HCT116 (cell line): Measurements from ENCODE around the gene AIM2. TPM values are rescaled to one million over a fixed set of nuclear protein-coding genes. Genes with fewer than 3 reads are reported as not detected.

ENCODE experiments used
- ATAC-seq: fragments of 200-7000 bp; cut with Tn5 transposase; 2 replicates; pipeline ENCODE4 v1.9.1; 2020; ENCODE audit warnings: mild to moderate bottlenecking, moderate library complexity
- BruUV-seq: library from RNA; stranded (reverse); fragments of 400-500 nt; replicated peaks from 2 replicates; lab custom pipeline; 2021; lab: Mats Ljungman, UMichigan
- CTCF ChIA-PET: fragments of 300-600 bp; sonication (Branson Sonifier 250); formaldehyde crosslinking; loops from one replicate; lab custom pipeline; 2021; ENCODE audit warnings: antibody characterized with exemption; lab: Charles Lee
- POLR2A ChIA-PET: fragments of 300-600, 350-600 bp; sonication (Branson Sonifier 250); formaldehyde crosslinking; loops from one replicate; lab custom pipeline; 2021; ENCODE audit warnings: antibody characterized with exemption; lab: Charles Lee
- RAD21 ChIA-PET, 2 experiments: fragments of 300-600 bp; sonication (Branson Sonifier 250); formaldehyde crosslinking; loops; one replicate each; lab custom pipeline; 2023; ENCODE audit warnings: low total read pairs in 2 of 2; ENCODE audit not compliant: uncharacterized antibody in 2 of 2, unreplicated experiment in 2 of 2, low non-redundant PET in 1 of 2; lab: Charles Lee
- DNase-seq: peaks from one replicate; pipeline ENCODE4 v3.0.0-alpha.2; 2010; ENCODE audit warnings: low read depth, low spot score
- H2AFZ ChIP-seq: fragments of 200-600 bp; shearing (Covaris generic), sonication (generic); 2 replicates; pipeline ENCODE4 v1.6.1; 2017; ENCODE audit warnings: low read depth, mixed run types, mixed read lengths, antibody characterized with exemption, low read length; ENCODE audit not compliant: poor library complexity, severe bottlenecking
- H3K27ac ChIP-seq: 2 replicates; pipeline ENCODE4 v1.5.1; 2012; ENCODE audit warnings: low read depth, low read length
- H3K27me3 ChIP-seq: fragments of 200-600 bp; sonication (generic); 2 replicates; pipeline ENCODE4 v1.6.1; 2016; ENCODE audit warnings: mixed run types, low read length, mixed read lengths; ENCODE audit not compliant: insufficient read depth
- H3K36me3 ChIP-seq, 2 experiments: fragments of 200-500 bp in 1 of 2; fragments of 200-600 bp in 1 of 2; sonication (Bioruptor generic) in 1 of 2; sonication (generic) in 1 of 2; 2 replicates each; pipeline versions ENCODE4 v1.5.1 to v1.6.1; 2014 to 2016; ENCODE audit warnings: low read length in 2 of 2, inconsistent platforms in 1 of 2, mixed read lengths in 1 of 2, mixed run types in 1 of 2; ENCODE audit not compliant: insufficient read depth in 2 of 2, control insufficient read depth in 1 of 2
- H3K4me1 ChIP-seq, 2 experiments: fragments of 200-600 bp in 1 of 2; sonication (generic) in 1 of 2; 2 replicates each; pipeline versions ENCODE4 v1.5.1 to v1.6.1; 2012 to 2017; ENCODE audit warnings: low read length in 2 of 2, inconsistent platforms in 1 of 2, mild to moderate bottlenecking in 1 of 2, mixed read lengths in 1 of 2, mixed run types in 1 of 2, moderate library complexity in 1 of 2; ENCODE audit not compliant: insufficient read depth in 2 of 2, control insufficient read depth in 1 of 2
- H3K4me2 ChIP-seq: fragments of 200-600 bp; sonication (generic); 2 replicates; pipeline ENCODE4 v1.6.1; 2017; ENCODE audit warnings: mixed run types, low read length, mixed read lengths
- H3K4me3 ChIP-seq, 2 experiments: fragments of 200-600 bp in 1 of 2; sonication (generic) in 1 of 2; replicated peaks in 1 of 2; 2 replicates each; pipeline ENCODE4 v1.5.1; 2011 to 2016; ENCODE audit warnings: low read length in 2 of 2, control low read depth in 1 of 2, low read depth in 1 of 2, mild to moderate bottlenecking in 1 of 2, mixed read lengths in 1 of 2, mixed run types in 1 of 2
- H3K79me2 ChIP-seq: fragments of 200-600 bp; sonication (generic); 2 replicates; pipeline ENCODE4 v1.6.1; 2017; ENCODE audit warnings: mild to moderate bottlenecking, mixed run types, low read length, moderate library complexity, mixed read lengths; ENCODE audit not compliant: insufficient read depth
- H3K9ac ChIP-seq: fragments of 200-600 bp; sonication (generic); 2 replicates; pipeline ENCODE4 v1.6.1; 2016; ENCODE audit warnings: low read length, mixed read lengths
- H3K9me2 ChIP-seq: fragments of 200-600 bp; sonication (generic), shearing (Covaris generic); 2 replicates; pipeline ENCODE4 v1.6.1; 2017; ENCODE audit warnings: mixed run types, mild to moderate bottlenecking, moderate library complexity; ENCODE audit not compliant: insufficient read depth
- H3K9me3 ChIP-seq, 2 experiments: fragments of 200-500 bp in 1 of 2; fragments of 200-600 bp in 1 of 2; sonication (Bioruptor generic) in 1 of 2; sonication (generic) in 1 of 2; 2 replicates each; pipeline ENCODE4 v1.6.1; 2014 to 2017; ENCODE audit warnings: low read length in 2 of 2, mixed read lengths in 2 of 2, inconsistent platforms in 1 of 2, low read depth in 1 of 2, mild to moderate bottlenecking in 1 of 2, mixed run types in 1 of 2, moderate library complexity in 1 of 2; ENCODE audit not compliant: control insufficient read depth in 1 of 2, insufficient read depth in 1 of 2
- H4K20me1 ChIP-seq: fragments of 200-600 bp; sonication (generic), shearing (Covaris generic); 2 replicates; pipeline ENCODE4 v1.6.1; 2017; ENCODE audit warnings: mixed run types, mild to moderate bottlenecking, moderate library complexity; ENCODE audit not compliant: insufficient read depth
- CBX3 ChIP-seq: IDR thresholded peaks from 2 replicates; pipeline ENCODE4 v1.6.1; 2012; ENCODE audit warnings: low read depth
- EGR1 ChIP-seq: IDR thresholded peaks from 2 replicates; pipeline ENCODE4 v1.6.1; 2012; ENCODE audit warnings: low read depth
- ELF1 ChIP-seq: IDR thresholded peaks from 2 replicates; pipeline ENCODE4 v1.6.1; 2012; ENCODE audit warnings: low read depth, borderline replicate concordance
- EZH2 ChIP-seq: fragments of 200-600 bp; sonication (generic); IDR thresholded peaks from 2 replicates; pipeline ENCODE4 v1.6.1; 2017; ENCODE audit warnings: antibody characterized with exemption, mixed run types
- EZH2phosphoT487 ChIP-seq: fragments of 200-600 bp; IDR thresholded peaks from 2 replicates; pipeline ENCODE4 v1.6.1; 2018; ENCODE audit warnings: antibody characterized with exemption, borderline replicate concordance
- FOSL1 ChIP-seq: IDR thresholded peaks from 2 replicates; pipeline ENCODE4 v1.6.1; 2012; ENCODE audit warnings: low read depth
- POLR2A ChIP-seq: IDR thresholded peaks from 2 replicates; pipeline ENCODE4 v1.7.0; 2011; ENCODE audit warnings: borderline replicate concordance; ENCODE audit not compliant: insufficient read depth, insufficient read length; ENCODE audit errors: extremely low read depth
- POLR2AphosphoS5 ChIP-seq: IDR thresholded peaks from 2 replicates; pipeline ENCODE4 v1.6.1; 2011; ENCODE audit warnings: mild to moderate bottlenecking, low read depth, low read length, moderate library complexity
- SP1 ChIP-seq: IDR thresholded peaks from 2 replicates; pipeline ENCODE4 v1.6.1; 2012; ENCODE audit warnings: low read depth
- SRF ChIP-seq: IDR thresholded peaks from 2 replicates; pipeline ENCODE4 v1.6.1; 2012; ENCODE audit warnings: low read depth
- TCF7L2 ChIP-seq: IDR thresholded peaks from 2 replicates; pipeline ENCODE4 v1.7.0; 2011; ENCODE audit warnings: borderline replicate concordance, inconsistent platforms; ENCODE audit not compliant: insufficient read depth, insufficient read length; ENCODE audit errors: extremely low read depth
- YY1 ChIP-seq: IDR thresholded peaks from 2 replicates; pipeline ENCODE4 v1.6.1; 2011; ENCODE audit warnings: low read length, low read depth, moderate library complexity, mild to moderate bottlenecking; ENCODE audit not compliant: insufficient replicate concordance; ENCODE audit errors: extremely low read depth
- intact Hi-C: fragments of 100-400 bp; cut with micrococcal nuclease; formaldehyde crosslinking; loops from 2 replicates; pipeline ENCODE4 v1.10.0; 2022
- total RNA-seq: library from RNA; stranded (reverse); gene quantifications from one replicate; pipeline ENCODE4 v1.2.1, GENCODE V29; 2021; ENCODE audit not compliant: unreplicated experiment
- TF ChIP-seq, protein P1 (sequence below), 3 experiments: fragments of 200-600 bp in 1 of 3; sonication (generic) in 1 of 3; IDR thresholded peaks in 2 of 3; conservative IDR thresholded peaks in 1 of 3; 2 replicates each; pipeline ENCODE4 v1.5.1; 2012 to 2017; ENCODE audit warnings: low read depth in 2 of 3, low read length in 2 of 3, antibody characterized with exemption in 1 of 3, borderline replicate concordance in 1 of 3, control low read depth in 1 of 3, mild to moderate bottlenecking in 1 of 3, mixed read lengths in 1 of 3, mixed run types in 1 of 3, moderate library complexity in 1 of 3; ENCODE audit not compliant: insufficient read depth in 1 of 3
- TF ChIP-seq, protein P2 (sequence below): IDR thresholded peaks from 2 replicates; pipeline ENCODE4 v1.6.1; 2012
- TF ChIP-seq, protein P3 (sequence below): IDR thresholded peaks from 2 replicates; pipeline ENCODE4 v1.6.1; 2011; ENCODE audit warnings: mild to moderate bottlenecking, low read length, moderate library complexity; ENCODE audit not compliant: insufficient replicate concordance; ENCODE audit errors: extremely low read depth

The AIM2 gene
- total RNA-seq, 1 experiment from 2014 or later = not detected

DNA sequence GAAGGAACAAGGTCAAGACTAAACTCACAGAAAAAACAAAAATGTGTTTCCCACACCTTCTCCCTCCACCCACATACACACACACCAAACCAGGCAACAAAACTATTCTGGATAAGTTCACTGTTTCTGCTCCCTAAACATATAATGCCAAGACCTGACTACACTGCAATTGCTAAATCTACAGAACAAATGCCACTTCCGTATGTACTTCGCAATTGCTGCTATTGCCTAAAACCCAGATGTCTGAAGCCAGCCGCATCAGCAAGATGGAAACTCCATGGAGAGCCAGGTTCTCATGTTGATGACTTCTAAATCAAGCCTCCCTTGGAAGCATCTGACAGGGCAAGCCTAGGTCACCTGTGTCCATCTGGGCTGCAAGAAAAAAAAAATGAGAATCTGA, 8.3 kb upstream of the AIM2 start:
- RAD21 ChIA-PET = no interaction called here
- intact Hi-C loops = no loop called here

More for the DNA sequence above, 8.3 kb upstream of the AIM2 start:
- Histone ChIP-seq H3K9ac (no peak overlapping the region), H3K4me3 (no peak overlapping the region), H3K27me3 (no peaks in the 10 kb centered on the region; the same call in 1 of the 2 replicates), H4K20me1 (no peaks in the 10 kb centered on the region), H3K79me2 (no peaks in the 10 kb centered on the region), H2AFZ (no peak overlapping the region), H3K4me1 (no peaks in the 10 kb centered on the region), H3K9me2 (no peaks in the 10 kb centered on the region), H3K4me2 (no peak overlapping the region), H3K9me3 (no peaks in the 10 kb centered on the region), H3K36me3 (no peaks in the 10 kb centered on the region), H3K27ac (no peak overlapping the region)
- ChIA-PET POLR2A (no interaction called here), CTCF (no interaction called here)
- no peak for TF ChIP-seq EZH2
- TF ChIP-seq SRF = no peak
- no peak for TF ChIP-seq CBX3
- TF ChIP-seq EGR1 = no peak
- no peak for TF ChIP-seq SP1
- TF ChIP-seq ELF1 = no peak
- no peak for TF ChIP-seq FOSL1
- no peak for TF ChIP-seq EZH2phosphoT487
- TF ChIP-seq, protein P1, sequence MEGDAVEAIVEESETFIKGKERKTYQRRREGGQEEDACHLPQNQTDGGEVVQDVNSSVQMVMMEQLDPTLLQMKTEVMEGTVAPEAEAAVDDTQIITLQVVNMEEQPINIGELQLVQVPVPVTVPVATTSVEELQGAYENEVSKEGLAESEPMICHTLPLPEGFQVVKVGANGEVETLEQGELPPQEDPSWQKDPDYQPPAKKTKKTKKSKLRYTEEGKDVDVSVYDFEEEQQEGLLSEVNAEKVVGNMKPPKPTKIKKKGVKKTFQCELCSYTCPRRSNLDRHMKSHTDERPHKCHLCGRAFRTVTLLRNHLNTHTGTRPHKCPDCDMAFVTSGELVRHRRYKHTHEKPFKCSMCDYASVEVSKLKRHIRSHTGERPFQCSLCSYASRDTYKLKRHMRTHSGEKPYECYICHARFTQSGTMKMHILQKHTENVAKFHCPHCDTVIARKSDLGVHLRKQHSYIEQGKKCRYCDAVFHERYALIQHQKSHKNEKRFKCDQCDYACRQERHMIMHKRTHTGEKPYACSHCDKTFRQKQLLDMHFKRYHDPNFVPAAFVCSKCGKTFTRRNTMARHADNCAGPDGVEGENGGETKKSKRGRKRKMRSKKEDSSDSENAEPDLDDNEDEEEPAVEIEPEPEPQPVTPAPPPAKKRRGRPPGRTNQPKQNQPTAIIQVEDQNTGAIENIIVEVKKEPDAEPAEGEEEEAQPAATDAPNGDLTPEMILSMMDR (IDR thresholded peaks at IDR 0.05 in 2 of 3, conservative IDR thresholded peaks at IDR 0.05 in 1 of 3; ENCODE audit: borderline replicate concordance in 1 of 3, insufficient read depth in 1 of 3, low read depth in 2 of 3, low read length in 2 of 3) = no peak
- no peak for TF ChIP-seq POLR2A
- no peak for TF ChIP-seq YY1
- TF ChIP-seq, protein P2, sequence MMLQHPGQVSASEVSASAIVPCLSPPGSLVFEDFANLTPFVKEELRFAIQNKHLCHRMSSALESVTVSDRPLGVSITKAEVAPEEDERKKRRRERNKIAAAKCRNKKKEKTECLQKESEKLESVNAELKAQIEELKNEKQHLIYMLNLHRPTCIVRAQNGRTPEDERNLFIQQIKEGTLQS = no peak
- TF ChIP-seq, protein P3, sequence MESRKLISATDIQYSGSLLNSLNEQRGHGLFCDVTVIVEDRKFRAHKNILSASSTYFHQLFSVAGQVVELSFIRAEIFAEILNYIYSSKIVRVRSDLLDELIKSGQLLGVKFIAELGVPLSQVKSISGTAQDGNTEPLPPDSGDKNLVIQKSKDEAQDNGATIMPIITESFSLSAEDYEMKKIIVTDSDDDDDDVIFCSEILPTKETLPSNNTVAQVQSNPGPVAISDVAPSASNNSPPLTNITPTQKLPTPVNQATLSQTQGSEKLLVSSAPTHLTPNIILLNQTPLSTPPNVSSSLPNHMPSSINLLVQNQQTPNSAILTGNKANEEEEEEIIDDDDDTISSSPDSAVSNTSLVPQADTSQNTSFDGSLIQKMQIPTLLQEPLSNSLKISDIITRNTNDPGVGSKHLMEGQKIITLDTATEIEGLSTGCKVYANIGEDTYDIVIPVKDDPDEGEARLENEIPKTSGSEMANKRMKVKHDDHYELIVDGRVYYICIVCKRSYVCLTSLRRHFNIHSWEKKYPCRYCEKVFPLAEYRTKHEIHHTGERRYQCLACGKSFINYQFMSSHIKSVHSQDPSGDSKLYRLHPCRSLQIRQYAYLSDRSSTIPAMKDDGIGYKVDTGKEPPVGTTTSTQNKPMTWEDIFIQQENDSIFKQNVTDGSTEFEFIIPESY = no peak
- TF ChIP-seq TCF7L2 = no peak
- no peak for TF ChIP-seq POLR2AphosphoS5
- DNase-seq = no peak
- no peak for ATAC-seq
- no TSS peak for BruUV-seq
